Activated T-cell treated with anti-CD3 and anti-CD28 coated beads for 4 hours (primary cell): ENCODE measurements around the gene PLCXD1.
"Not testable (repeated sequence)": the region's sequence is repeated elsewhere in the genome, so short reads cannot be mapped to it uniquely, and the experiment has no call there.

Experiments
- DNase-seq: peaks from one replicate; pipeline ENCODE4 v3.0.0-alpha.2; 2020

The PLCXD1 gene

GRCh38 chrX:318739-319578, 37.8 kb downstream of the PLCXD1 start, which contains the start of gene GTPBP6:
Gene GTPBP6, minus strand, starts transcription at chrX:318796. Its CDS starts 9 bp downstream, at chrX:318787.
- DNase-seq, result peak; percentile 96

GRCh38 chrX:319579-320125, 38.5 kb downstream of the PLCXD1 start:
- DNase-seq, result no peak

GRCh38 chrX:320126-320783, 39.1 kb downstream of the PLCXD1 start:
- no peak for DNase-seq

- DNase-seq, result peak; percentile 9
Measured at GRCh38 chrX:323721-324628, 42.8 kb downstream of the PLCXD1 start.

GRCh38 chrX:324664-325063, 43.5 kb downstream of the PLCXD1 start:
- not testable (repeated sequence) for DNase-seq

GRCh38 chrX:327660-328126, 46.5 kb downstream of the PLCXD1 start:
- no peak for DNase-seq

GRCh38 chrX:329291-329910, 48.2 kb downstream of the PLCXD1 start:
- DNase-seq, result no peak

- DNase-seq, result not testable (repeated sequence)
Measured at GRCh38 chrX:330141-330725, 49.1 kb downstream of the PLCXD1 start.

- no peak for DNase-seq
Measured at GRCh38 chrX:330726-331150, 49.6 kb downstream of the PLCXD1 start.

- DNase-seq, result no peak
Measured at GRCh38 chrX:331151-331824, 50.1 kb downstream of the PLCXD1 start.

GRCh38 chrX:331825-332495, 50.8 kb downstream of the PLCXD1 start:
- no peak for DNase-seq

- no peak for DNase-seq
Measured at GRCh38 chrX:332496-332860, 51.3 kb downstream of the PLCXD1 start.

GRCh38 chrX:332916-333610, 51.9 kb downstream of the PLCXD1 start:
- DNase-seq, result no peak

- DNase-seq, result no peak
Measured at GRCh38 chrX:333611-334311, 52.6 kb downstream of the PLCXD1 start.

- no peak for DNase-seq
Measured at GRCh38 chrX:334331-334891, 53.2 kb downstream of the PLCXD1 start.

- DNase-seq, result no peak
Measured at GRCh38 chrX:334971-335757, 54.0 kb downstream of the PLCXD1 start.

- DNase-seq, result no peak
Measured at GRCh38 chrX:335758-336155, 54.6 kb downstream of the PLCXD1 start.

- DNase-seq, result no peak
Measured at GRCh38 chrX:336227-336626, 55.0 kb downstream of the PLCXD1 start.
